IMR-90 (cell line): ENCODE results near the gene LHX8. TPM values are rescaled to one million over a fixed set of nuclear protein-coding genes. Genes with fewer than 3 reads are reported as not detected.

Experiments
- ATAC-seq: fragments of 200-7000 bp; cut with Tn5 transposase; 2 replicates; pipeline ENCODE4 v1.9.1; 2020; ENCODE audit warnings: low read depth, mild to moderate bottlenecking, moderate library complexity
- BruUV-seq: library from RNA; stranded (reverse); fragments of 400-500 nt; replicated peaks from 2 replicates; lab custom pipeline; 2021; lab: Mats Ljungman, UMichigan
- CTCF ChIA-PET: fragments of 300-600 bp; formaldehyde crosslinking; extraction: SDS; loops from one replicate; lab custom pipeline; 2021; ENCODE audit warnings: antibody characterized with exemption; lab: Yijun Ruan, JAX
- POLR2A ChIA-PET: fragments of 300-600 bp; sonication (Branson Sonifier 250); formaldehyde crosslinking; loops from one replicate; lab custom pipeline; 2022; ENCODE audit warnings: antibody characterized with exemption; ENCODE audit not compliant: unreplicated experiment; lab: Charles Lee
- DNase-seq: peaks from one replicate; pipeline ENCODE4 v3.0.0; 2013
- H2AFZ ChIP-seq: replicated peaks from 2 replicates; pipeline ENCODE3; 2013; ENCODE audit warnings: low read length, mild to moderate bottlenecking; ENCODE audit not compliant: poor library complexity
- H2AK5ac ChIP-seq: 2 replicates; pipeline ENCODE4 v1.6.1; 2013; ENCODE audit warnings: low read depth, low read length, inconsistent platforms
- H2AK9ac ChIP-seq: replicated peaks from 2 replicates; pipeline ENCODE3; 2013; ENCODE audit warnings: mild to moderate bottlenecking, low read depth, low read length, moderate library complexity; ENCODE audit not compliant: poor library complexity
- H2BK120ac ChIP-seq: 2 replicates; pipeline ENCODE4 v1.6.1; 2013; ENCODE audit warnings: low read depth, low read length, inconsistent platforms
- H2BK15ac ChIP-seq: 3 replicates; pipeline ENCODE4 v1.6.1; 2013; ENCODE audit warnings: low read depth, low read length, inconsistent platforms
- H2BK20ac ChIP-seq: 2 replicates; pipeline ENCODE4 v1.6.1; 2013; ENCODE audit warnings: low read depth, mild to moderate bottlenecking, inconsistent platforms, low read length, moderate library complexity
- H2BK5ac ChIP-seq: 2 replicates; pipeline ENCODE4 v1.6.1; 2013; ENCODE audit warnings: mild to moderate bottlenecking, low read depth, low read length, inconsistent platforms; ENCODE audit not compliant: poor library complexity, severe bottlenecking
- H3K14ac ChIP-seq: replicated peaks from 2 replicates; pipeline ENCODE4 v1.6.1; 2013; ENCODE audit warnings: low read depth, low read length, inconsistent platforms
- H3K18ac ChIP-seq: 2 replicates; pipeline ENCODE4 v1.6.1; 2013; ENCODE audit warnings: low read depth, low read length, control low read depth
- H3K23ac ChIP-seq: 2 replicates; pipeline ENCODE4 v1.6.1; 2013; ENCODE audit warnings: low read depth, low read length, inconsistent platforms
- H3K27ac ChIP-seq: 2 replicates; pipeline ENCODE4 v1.5.1; 2013; ENCODE audit warnings: mild to moderate bottlenecking, control low read depth, low read length; ENCODE audit not compliant: insufficient read depth
- H3K27me3 ChIP-seq: 2 replicates; pipeline ENCODE4 v1.6.1; 2013; ENCODE audit warnings: low read length; ENCODE audit not compliant: control insufficient read depth, insufficient read depth
- H3K36me3 ChIP-seq: 2 replicates; pipeline ENCODE4 v1.6.1; 2013; ENCODE audit warnings: low read length, mixed read lengths; ENCODE audit not compliant: control insufficient read depth, insufficient read depth
- H3K4ac ChIP-seq: 2 replicates; pipeline ENCODE4 v1.6.1; 2013; ENCODE audit warnings: low read depth, low read length, inconsistent platforms
- H3K4me1 ChIP-seq: 2 replicates; pipeline ENCODE4 v1.6.1; 2013; ENCODE audit warnings: low read length, mixed read lengths; ENCODE audit not compliant: control insufficient read depth, insufficient read depth
- H3K4me2 ChIP-seq: 2 replicates; pipeline ENCODE4 v1.6.1; 2013; ENCODE audit warnings: low read depth, mild to moderate bottlenecking, control low read depth, low read length, moderate library complexity
- H3K4me3 ChIP-seq: 2 replicates; pipeline ENCODE4 v1.5.1; 2013; ENCODE audit warnings: low read depth, mild to moderate bottlenecking, control low read depth, low read length, moderate library complexity; ENCODE audit not compliant: insufficient read depth
- H3K56ac ChIP-seq: 2 replicates; pipeline ENCODE4 v1.6.1; 2013; ENCODE audit warnings: low read length, inconsistent platforms; ENCODE audit not compliant: insufficient read depth; ENCODE audit errors: extremely low read depth
- H3K79me1 ChIP-seq, 2 experiments: 2 replicates each; pipeline ENCODE4 v1.6.1; 2013; ENCODE audit warnings: low read length in 2 of 2, inconsistent platforms in 1 of 2, low read depth in 1 of 2
- H3K9ac ChIP-seq: 2 replicates; pipeline ENCODE4 v1.6.1; 2013; ENCODE audit warnings: low read depth, low read length, control low read depth
- H3K9me1 ChIP-seq: 2 replicates; pipeline ENCODE4 v1.6.1; 2013; ENCODE audit warnings: low read length, inconsistent platforms; ENCODE audit not compliant: insufficient read depth
- H3K9me3 ChIP-seq: 2 replicates; pipeline ENCODE4 v1.6.1; 2013; ENCODE audit warnings: low read length; ENCODE audit not compliant: control insufficient read depth, insufficient read depth
- H4K20me1 ChIP-seq: 2 replicates; pipeline ENCODE4 v1.6.1; 2013; ENCODE audit warnings: low read length, inconsistent platforms; ENCODE audit not compliant: insufficient read depth
- H4K5ac ChIP-seq: 2 replicates; pipeline ENCODE4 v1.6.1; 2013; ENCODE audit warnings: mild to moderate bottlenecking, low read depth, low read length, control low read depth
- H4K8ac ChIP-seq, 2 experiments: 2 replicates each; pipeline ENCODE4 v1.6.1; 2013; ENCODE audit warnings: low read depth in 2 of 2, low read length in 2 of 2, control low read depth in 1 of 2, inconsistent platforms in 1 of 2
- H4K91ac ChIP-seq: 2 replicates; pipeline ENCODE4 v1.6.1; 2013; ENCODE audit warnings: low read depth, low read length, inconsistent platforms; ENCODE audit not compliant: insufficient read depth
- FOS ChIP-seq: fragments of 150-350 bp; IDR thresholded peaks from 2 replicates; pipeline ENCODE4 v1.6.1; 2016; ENCODE audit warnings: low read depth, low read length
- WGBS, 2 experiments: methylation state at CpG; one replicate each; pipeline versions ENCODE4 v1.1.5 to v1.1.7; 2013; ENCODE audit warnings: missing lambda C conversion rate in 2 of 2; ENCODE audit not compliant: insufficient read length in 1 of 2; ENCODE audit errors: extremely low coverage in 2 of 2; 5-methylcytosine and 5-hydroxymethylcytosine counted together
- dilution Hi-C: fragments of 300-500 bp; cut with HindIII; formaldehyde crosslinking; loops from one replicate; pipeline ENCODE4 v1.14.3; 2018; ENCODE audit warnings: low sequenced_read_pairs; ENCODE audit not compliant: unreplicated experiment
- in situ Hi-C: fragments of 300-500 bp; cut with MboI; formaldehyde crosslinking; loops from 3 replicates; pipeline ENCODE4 v1.14.3; 2019; ENCODE audit warnings: low sequenced_read_pairs, inconsistent platforms, mixed read lengths
- intact Hi-C: fragments of 100-400 bp; cut with micrococcal nuclease; formaldehyde crosslinking; loops from 2 replicates; pipeline ENCODE4 v1.10.0; 2022
- polyA plus RNA-seq, 3 experiments: library from polyadenylated mRNA; depleted of rRNA; stranded (reverse); fragments of >200 nt; gene quantifications; 2 replicates each; pipeline ENCODE4 v1.2.3, GENCODE V29; 2012; ENCODE audit warnings: low replicate concordance in 1 of 3
- total RNA-seq: library from RNA; depleted of rRNA; stranded (reverse); fragments of >200 nt; gene quantifications from 2 replicates; pipeline ENCODE4 v1.2.3, GENCODE V29; 2012

Gene LHX8
- total and polyA plus RNA-seq, 2 of the 4 experiments (the other 2 are of a cell fraction) = not detected

DNA sequence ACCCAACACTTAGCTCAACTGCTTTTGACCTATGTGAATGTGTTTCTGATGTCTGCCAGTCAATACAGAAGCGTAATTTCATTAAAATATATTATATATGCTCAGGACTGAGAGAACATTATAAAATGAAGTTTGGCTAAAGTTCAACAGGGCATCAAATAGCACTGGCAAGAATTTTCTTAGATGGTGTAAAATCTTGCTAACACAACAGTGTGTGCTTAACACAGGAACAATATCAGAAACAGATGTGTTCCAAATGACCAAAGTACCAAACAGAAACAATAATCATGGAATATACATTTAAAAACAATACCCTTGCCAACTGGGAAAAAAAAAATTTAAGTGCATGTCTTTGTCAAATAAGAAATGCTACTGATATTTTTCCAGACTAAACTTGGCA is 10.4 kb upstream of the LHX8 start:
- H4K5ac ChIP-seq = no peak overlapping the region
- peaks cover 21% of the 10 kb centered on the region for H3K27me3 ChIP-seq
- no peaks in the 10 kb centered on the region for H3K79me1 ChIP-seq
- no peak overlapping the region for H2BK20ac ChIP-seq
- no TSS peak for BruUV-seq
- no peaks in the 10 kb centered on the region for H3K9me1 ChIP-seq
- no peaks in the 10 kb centered on the region for H3K4me1 ChIP-seq
- H3K9ac ChIP-seq = no peak overlapping the region
- no peak overlapping the region for H3K4me3 ChIP-seq
- no CpG with 5 or more reads among the region's 1 CpG for WGBS, 2 experiments
- ChIA-PET POLR2A (no interaction called here), CTCF (no interaction called here)
- H4K8ac ChIP-seq = no peak overlapping the region
- H4K91ac ChIP-seq = no peak overlapping the region
- no peaks in the 10 kb centered on the region for H3K9me3 ChIP-seq
- H2BK5ac ChIP-seq = no peak overlapping the region
- no peak overlapping the region for H3K23ac ChIP-seq
- no peak overlapping the region for H3K4me2 ChIP-seq
- H2BK120ac ChIP-seq = no peak overlapping the region
- no peak overlapping the region for H3K18ac ChIP-seq
- H2AK9ac ChIP-seq = no peak overlapping the region
- H3K56ac ChIP-seq = no peak overlapping the region
- intact Hi-C loops (no loop called here), in situ Hi-C loops (no loop called here), dilution Hi-C loops (no loop called here)
- TF ChIP-seq FOS = no peak
- no peak overlapping the region for H3K4ac ChIP-seq
- no peak overlapping the region for H2AK5ac ChIP-seq
- H3K14ac ChIP-seq = no peak overlapping the region
- no peak overlapping the region for H2AFZ ChIP-seq
- no peaks in the 10 kb centered on the region for H3K36me3 ChIP-seq
- H4K20me1 ChIP-seq = no peaks in the 10 kb centered on the region
- H3K27ac ChIP-seq = no peak overlapping the region
- DNase-seq (no peak), ATAC-seq (no peak)
- no peak overlapping the region for H2BK15ac ChIP-seq
